Activated naive CD4-positive, alpha-beta T cell (primary cell): ENCODE results near the gene KLF16.
"Not testable (repeated sequence)": the region's sequence is repeated elsewhere in the genome, so short reads cannot be mapped to it uniquely, and the experiment has no call there.

Experiments used
- DNase-seq, 4 experiments: peaks; one replicate each; lab custom pipeline; 2025; lab: John Stamatoyannopoulos, UW

KLF16 gene

DNA sequence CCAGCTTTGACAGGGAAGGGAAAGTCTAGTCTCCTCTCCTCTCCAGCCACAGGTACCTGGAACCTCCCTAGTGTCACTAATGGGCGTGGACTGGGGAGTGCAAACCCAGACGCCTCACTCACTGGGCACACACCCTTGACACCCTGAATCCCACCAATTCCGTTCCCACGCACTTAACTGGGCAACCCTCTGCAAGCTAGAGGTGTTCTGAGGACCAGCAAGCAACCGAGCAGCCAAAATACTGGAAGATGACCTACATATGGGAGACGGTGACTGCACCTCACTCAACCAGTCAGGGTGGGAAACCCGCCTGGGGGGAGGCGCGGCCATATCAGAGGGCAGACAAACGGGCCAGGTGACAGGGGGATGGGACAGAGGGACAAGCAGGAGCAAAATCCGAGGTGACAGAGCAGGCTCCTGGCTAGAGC is 20.9 kb upstream of the KLF16 start:
- peak in 1 of 4 experiments; percentile 19 for DNase-seq

DNA sequence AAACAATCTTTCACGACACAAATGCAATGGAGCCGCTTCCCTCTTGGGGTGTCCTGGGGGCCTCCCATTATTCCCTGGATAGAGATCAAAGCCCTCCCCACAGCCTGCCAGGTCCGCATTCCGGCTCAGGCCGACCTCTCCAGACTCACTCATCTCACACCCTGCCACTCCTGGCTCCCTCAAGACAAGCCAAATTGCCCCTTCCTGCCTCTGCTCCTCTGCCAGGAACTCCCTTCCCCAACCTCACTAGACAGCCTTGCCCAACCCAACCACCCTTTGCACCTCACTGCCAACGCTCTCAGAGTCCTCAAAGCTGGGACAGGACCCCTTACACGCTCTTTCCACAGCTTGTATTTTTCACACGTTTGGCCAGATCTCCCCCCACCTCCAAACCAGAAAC is 20.4 kb upstream of the KLF16 start:
- no peak for DNase-seq

DNA sequence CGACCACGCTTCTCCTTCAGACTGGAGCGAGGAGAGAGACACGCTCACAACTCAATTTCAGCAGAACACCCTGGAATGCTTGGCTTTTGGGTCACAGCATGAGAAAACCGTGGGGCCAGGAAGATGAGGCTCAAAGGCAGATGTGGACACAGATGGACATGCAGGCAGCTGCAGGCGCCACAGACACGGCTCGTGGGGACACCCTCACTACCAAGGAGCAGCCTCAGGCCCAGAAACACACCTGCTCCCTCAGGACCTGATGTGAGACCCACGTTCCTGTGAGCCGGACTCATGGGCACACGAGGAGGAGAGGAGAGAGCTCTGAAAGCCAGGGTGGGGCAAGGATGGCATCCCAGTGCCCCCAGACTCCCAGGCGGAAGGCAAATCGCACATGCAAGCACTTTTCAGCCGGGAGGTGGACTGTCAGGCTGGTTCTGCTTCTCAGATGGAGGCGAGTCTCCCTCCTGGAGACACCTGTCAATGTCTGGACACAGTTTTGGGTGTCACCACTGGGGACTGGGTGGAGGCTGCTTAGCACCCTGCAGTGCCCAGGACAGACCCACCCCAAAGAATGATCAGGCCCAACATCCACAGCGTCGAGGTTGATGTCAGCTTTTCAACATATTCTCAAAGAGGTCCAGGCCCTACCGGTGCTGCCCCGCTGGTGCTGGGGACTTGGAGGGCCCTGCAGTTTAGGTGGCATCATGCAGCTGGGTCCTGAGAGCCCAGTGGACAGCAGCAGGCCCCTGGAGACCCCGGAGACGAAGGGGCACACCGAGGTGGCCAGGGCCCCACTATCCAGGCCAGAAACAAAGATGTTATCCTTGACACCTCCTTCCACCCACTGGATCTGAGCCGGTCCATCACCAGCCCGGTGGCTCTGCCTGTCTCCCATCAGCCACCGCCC is 19.7 kb upstream of the KLF16 start:
- DNase-seq, result no peak

DNA sequence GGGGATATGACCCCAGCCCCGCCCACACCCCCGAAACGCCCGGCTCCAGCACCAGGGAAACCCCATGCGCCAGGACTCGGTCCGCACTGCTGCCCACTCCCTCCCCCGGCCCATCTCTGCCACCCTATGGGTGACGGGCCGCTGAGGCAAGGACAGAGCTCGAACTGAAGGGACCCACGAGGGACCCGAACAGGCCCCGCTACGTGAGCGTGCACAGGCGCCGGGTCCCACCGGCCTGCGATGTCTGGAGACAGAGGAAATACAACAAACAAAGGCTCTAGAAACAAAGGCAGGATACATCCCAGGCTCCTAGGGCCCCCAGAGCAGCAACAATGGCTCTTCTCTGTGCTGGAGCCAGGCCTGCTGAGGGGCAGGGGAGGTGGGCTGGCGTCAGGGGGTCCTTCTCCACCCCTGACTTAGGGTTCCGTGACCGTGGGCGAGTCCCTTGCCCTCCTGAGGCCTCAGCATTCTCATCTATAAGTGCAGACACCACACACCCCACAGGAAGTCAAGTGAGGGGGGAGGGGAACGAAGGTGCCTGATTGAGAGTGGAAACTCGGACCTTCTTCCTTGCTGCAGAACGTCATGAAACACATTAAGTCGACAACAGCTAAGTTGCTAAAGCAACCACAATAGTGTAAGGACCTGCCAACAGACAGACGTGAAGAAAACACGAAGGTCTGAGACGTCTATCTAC is 18.9 kb upstream of the KLF16 start:
- peak in 2 of 4 experiments; percentile 62 to 64 for DNase-seq

DNA sequence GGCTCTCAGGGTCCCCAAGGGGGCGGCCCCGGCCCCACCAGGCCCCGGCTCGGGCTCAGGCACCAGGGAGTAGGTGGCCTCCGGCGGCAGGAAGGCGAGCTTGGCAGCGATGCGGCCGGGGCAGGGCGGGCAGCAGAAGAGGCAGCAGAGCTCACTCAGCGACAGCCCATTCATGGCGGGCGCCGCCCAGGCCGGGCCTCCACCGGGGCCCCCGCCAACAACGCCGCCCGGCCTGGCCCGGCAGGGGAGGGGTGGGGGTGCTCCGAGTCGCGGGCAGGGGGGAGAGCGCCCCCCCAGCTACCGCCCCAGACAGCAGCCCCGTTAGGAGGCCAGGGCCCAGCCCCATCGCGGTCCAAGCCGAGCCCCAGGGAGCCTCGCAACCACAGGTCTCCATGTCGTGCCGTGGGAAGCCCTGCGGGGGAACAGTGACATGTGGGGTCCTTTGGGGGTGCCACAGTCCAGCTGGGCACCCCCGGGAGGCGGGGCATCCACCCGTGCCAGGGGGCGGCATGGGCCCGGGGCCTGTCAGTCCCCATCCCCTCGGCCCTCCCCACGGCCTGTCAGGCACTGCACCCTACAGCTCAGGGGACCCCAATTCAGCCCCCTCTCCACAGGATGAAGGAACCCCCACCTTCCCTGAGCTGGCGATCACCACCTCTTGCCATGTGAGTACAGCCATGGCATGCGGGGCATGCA is 18.2 kb upstream of the KLF16 start:
- DNase-seq, result not testable (repeated sequence)

DNA sequence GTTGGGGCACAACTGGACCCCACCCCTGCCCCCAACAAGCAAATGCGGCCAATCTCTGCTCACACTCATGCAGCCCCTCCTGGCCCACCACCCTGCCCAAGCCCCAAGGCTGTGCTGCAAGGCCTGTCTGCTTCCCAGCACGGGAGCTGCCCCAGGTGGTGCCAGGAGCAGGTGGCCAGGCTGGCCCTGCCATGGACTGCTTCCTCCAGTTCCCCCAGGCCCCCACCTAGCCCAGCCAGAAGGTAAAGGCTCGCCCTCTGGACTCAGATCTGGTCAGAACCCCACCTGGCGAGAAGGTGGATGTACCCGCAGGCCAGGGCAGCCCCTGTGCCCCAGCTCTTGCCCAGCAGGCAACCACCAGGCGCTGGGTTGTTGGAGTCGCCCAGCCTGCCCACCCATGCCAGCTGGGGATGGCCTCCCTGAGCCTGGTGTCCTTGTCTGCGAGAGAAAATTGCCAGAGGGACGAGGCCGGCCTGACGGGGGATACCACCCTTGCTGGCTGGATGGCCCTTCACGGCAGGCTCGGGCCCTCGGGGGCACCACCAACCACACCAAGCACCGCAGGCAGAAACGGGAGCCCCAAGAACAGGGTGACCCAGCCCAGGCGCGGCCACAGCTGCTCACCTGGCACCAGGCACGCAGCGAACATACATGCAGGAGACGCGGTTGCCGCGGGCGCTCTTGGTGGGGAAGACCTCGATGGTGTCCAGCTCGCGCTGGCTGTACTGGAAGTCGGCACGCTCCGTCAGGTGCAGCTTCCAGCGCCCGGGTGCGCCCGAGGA is 17.4 kb upstream of the KLF16 start:
- DNase-seq, result no peak

DNA sequence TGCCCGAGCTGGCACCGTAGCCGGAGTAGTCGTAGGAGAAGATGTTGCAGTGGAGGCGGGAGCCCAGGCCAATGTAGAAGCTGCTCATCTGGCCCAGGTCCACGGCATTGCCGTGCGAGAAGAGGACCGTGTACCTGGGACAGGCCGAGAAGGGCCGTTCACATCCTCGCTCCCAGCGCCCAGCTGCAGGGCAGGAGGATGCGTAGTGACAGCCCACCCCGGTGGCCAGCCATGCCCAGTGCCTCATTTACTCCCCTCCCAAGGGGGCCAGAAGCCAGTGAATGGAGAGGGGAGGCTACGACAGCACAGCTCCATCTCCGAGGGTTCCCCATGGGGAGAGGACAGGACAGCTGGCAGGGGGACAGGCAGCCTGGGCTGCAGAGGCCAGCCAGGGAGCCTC is 16.6 kb upstream of the KLF16 start:
- DNase-seq, result not testable (repeated sequence)

DNA sequence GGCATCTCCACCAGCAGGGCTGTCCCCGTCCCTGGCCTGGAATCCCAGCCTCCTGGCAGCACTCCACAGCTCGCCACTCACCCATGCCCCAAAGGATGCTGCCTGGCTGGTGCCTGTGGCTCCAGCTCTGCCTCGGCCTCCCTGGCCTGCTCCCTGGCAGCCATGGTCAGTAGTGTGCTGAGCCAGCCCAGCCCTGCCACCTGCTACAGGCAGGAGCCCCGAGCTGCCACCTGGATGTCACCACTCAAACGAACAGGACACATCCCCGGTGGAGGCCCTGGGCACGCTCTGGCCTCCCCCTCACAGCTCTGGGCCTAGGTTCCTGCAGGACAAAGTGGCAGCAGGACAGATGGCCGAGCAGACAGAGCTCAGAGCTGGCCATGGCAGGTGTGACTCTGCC is 15.2 kb upstream of the KLF16 start:
- DNase-seq, result not testable (repeated sequence)

DNA sequence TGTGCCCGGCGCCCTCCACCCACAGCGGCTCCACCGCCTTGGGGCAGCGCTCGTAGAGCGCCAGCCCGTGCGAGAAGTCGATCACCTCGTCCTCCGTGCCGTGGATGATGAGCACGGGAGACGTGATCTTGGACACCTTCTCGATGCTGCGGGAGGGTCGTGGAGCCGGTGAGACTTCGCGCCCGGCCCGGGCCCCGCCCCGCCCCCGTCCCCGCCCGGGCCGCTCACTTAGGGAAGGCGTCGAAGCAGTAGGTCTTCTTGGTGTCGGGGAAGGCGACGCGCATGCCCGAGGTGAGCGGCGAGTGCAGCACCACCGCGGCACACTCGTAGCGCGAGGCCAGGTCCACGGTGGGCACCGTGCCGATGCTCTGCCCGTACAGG is 13.9 kb upstream of the KLF16 start:
- DNase-seq, result not testable (repeated sequence)

DNA sequence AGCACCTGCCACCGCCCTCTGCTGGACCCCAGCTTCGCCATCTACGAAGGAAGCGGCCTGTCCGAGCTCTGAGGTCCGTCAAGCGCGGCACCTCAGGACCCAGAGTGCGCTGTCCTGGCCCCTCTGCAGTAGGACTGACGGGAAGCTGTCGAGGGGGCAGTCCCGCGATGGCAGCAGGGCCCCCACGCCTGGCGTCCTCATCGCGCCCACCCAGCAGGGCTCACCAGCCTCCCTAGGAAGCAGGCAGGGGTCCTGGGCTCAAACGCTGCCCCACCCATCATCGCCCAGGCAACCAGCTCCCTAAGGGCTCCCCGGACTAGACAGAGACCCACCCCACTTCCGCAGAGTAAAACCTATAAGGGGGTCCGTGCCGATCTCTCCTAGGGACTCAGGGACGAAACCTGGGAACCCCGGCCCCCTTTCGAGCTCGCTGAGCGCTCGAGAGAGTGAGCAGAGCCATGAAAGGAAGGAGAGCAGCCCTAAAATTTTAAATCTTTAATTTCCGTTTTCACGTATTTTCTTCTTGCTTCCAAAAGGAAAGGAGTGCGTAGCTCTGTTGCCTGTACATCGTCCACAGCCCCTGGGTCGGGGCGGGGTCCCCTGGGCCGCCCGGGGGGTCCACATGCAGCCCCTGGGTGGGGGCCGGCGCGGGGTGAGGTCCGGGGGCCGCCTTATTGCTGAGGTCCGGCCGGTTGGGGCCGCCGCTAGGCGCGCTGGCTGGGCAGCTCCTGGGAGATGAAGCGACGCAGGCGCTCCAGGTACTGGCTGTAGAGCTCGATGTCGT is 13.3 kb upstream of the KLF16 start:
- DNase-seq, result not testable (repeated sequence)

DNA sequence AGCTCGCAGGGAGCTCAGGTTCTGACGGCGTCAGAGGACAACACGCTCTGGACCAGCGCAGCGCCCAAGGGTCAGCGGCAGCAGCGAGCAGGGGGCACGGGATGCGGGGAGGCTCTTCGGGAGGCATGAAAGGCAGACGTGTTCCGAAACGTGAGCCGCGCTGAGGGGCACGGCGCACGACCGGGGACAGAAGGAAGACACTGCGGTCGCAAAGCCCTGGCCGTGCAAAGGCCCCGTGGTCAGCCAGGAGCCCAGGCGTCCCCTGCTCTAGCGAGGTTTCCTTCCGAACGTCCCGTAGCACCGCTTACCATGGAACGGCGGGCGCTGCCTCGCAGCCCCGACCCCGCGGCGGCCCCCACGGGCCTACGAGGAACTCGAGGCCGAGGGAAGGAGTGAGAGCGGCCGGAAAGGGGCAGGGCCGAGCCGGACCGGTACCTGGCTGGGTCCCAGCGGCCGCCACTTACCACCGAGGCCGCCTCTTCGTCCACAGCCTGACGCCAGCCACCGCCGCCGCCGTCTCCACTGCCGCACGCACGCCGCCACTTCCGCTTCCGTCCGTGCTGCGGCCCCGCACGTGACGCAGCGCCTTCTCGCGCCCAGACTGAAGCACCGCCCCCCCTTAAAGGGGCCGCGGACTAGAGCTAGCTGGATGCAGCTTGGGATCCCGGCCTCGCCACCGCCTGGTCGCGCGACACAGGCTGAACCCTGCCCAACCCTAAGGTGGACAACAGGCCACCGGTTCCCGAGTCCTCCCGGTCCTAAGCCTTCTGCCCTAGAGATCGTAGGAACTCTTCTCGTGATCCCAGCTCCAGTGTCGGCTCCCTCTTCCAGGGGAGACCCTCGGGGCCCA is 12.5 kb upstream of the KLF16 start:
- peak; percentile 50 to 83 (median 64) for DNase-seq

DNA sequence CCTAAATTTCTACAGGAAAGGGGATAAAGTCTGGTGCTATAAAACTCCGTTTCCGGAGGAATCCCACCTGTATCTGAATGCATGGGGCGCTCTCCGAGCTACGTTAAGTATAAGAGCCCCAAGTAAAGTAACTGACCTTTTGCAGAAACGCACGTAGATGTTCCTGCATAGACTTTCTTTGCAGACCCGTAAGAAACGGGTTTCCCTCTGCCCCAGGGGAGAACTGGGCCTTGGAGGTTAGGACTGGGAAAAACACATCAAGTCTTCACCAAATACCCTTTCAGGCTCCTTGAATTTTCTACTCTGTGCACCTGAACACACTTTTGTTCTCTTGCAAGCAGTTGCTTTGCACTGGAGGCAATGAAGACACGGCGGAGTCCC is 11.9 kb upstream of the KLF16 start:
- DNase-seq, result not testable (repeated sequence)

DNA sequence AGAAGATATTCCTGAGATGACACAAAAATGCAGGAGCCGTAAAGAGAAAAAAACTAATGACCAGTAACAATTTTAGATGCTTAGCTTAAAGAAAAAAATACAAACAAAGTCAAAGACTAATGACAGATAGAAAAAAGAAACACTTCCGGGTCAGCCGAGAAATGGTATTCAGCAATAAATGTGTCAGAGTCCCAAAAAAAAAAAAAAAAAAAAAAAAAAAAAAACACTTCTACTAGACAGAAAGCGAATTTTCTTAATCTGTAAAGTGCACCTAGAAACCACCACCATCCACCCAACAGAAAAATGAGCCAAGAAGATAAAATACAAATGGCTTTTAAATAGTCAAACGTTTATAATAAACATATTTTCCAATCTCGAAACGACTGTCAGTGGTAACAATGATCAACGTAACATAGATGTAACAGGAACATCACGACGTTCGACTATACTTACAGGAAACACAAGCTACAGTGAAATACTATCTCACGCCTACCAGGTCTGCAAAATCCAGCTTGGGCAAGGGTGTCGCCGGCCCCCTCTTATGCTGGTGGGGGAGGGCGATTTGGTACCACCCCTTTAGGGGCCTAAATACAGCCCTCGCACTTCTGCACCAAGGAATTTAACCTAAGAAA is 11.3 kb upstream of the KLF16 start:
- DNase-seq, result no peak

DNA sequence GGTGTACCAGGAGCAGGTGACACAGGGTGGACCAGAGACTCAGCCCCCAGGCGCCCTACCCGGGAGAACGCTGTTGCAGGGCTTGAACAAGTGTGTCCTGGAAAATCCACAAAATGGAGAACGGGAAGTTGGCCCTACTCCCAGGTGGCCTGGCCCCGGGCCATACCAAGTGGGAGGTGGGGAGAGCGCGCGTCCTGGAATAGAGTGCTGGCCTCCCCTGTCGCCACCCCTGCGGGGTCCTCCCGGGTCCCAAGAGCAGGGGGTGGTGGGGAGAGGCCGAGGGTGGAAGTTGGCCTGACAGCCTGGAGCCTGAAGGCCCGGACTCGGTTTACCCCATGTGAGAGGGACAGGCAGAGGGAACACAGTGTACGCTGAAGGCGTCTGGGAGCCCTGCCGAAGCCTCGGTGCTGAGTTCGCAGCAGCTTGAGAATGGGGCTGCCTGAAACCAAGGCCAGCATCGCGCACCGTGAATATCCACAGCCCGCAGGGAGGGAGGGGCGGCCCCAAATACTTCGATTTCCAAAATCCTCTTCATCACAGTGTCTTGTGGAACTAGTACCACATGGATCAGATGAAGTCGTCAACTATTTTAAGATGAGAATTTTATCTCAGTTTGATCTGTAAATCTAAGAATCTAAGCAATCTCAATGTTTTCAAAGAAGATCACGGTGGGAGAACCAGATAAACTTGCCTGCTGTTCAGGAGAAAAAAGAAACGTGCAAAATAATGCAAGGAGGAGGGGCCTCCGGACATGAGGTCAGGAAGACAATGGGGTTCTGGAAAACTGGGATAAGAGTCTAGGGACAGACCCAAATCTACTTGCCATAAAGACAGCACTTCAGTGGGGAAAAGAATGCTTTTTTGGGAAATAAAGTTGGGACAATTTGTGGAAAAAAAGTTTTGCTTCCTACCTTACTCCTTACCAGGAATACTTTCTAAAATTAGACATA is 10.4 kb upstream of the KLF16 start:
- DNase-seq, result no peak

DNA sequence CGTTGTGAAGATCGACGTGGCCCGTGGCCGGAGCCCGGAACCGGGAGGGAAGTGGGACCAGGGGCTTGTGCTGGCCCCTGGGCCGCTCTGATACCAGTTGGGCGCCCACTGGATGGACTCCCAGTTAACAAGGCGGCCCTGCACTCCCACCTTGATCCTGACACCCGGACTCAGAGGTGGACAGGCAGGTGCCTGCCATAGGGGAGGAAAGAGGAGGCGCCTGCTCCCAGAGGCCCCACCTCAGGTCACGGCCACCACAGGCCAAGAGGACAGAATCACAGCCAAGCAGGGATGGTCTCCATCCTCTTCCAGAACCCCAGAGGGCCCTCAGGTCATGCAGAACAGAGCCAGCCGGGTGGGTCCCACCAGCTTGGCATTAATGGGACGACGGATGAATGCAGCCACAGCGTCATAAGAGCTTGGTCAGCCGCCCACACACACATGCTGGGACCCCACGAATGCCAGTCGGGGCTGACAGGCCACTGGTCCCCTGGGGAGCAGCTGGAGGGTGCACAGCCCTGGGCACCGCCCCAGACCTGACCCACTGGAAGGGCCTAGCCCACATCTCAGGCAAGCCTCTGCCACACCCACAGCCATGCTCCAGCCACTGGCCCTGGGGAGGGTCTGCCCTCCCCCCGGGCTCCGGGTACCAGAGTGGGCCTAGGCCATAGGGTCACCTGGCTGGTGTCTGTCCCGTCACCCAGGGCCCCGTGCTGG is 9.6 kb upstream of the KLF16 start:
- DNase-seq, result no peak

DNA sequence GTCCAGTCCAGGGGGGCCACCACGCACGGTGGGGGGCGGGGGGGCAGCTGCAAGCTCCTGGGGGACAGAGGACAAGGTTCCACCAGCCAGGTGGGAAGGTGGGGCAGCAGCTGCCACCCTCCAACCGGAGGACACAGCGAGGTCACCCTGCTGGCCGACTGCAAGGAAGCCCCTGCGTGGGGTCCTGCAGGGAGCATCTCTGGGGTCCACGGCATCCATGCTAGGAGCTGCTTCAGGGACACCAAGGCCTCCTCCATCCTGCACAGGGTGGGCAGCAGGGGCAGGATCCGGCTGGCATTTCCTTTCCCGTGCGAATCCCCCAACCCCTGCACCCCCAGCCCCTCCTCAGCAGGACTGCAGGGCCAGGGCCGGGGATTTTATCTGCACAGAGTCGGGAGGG is 8.3 kb upstream of the KLF16 start:
- DNase-seq, result no peak

DNA sequence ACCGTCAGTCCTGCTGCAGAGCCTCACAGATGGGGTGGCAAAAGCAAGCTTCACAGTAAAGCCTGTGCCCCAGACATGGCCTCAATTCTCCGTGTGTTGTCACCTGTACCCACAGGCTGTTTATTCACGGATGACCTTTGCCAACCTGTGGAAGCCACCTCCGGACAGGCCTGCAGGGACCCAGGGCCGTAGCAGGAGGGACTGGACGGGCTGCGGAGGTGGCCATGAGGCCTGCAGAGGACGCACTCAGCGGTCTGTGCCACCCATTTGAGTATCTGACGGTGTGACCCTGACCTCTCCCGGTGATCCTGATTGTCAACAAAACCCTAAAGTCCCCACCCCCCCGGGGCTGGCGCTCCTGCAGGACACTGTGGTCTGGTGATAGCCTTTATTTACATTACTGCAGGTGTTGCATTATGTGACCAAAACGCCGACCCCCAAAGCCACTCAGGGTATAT is 7.8 kb upstream of the KLF16 start:
- no peak for DNase-seq

DNA sequence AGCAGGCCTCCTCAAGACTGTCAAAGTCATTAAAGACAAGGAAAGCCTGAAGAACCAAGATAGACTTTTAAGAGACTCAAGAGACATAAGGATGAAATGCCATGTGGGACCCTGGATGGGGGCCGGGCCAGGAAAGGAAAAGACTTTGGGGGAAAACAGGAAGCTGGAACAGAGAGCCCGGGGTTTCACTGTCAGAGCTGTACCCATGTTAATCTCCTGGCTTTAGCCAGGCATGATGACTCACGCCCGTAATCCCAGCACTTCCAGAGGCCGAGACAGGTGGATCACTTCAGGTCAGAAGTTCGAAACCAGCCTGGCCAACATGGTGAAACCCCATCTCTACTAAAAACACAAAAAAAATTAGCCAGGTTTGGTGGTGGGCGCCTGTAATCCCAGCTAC is 5.6 kb upstream of the KLF16 start:
- DNase-seq, result no peak
